CD4-positive, alpha-beta T cell treated with Interleukin-2 at 100 ng/mL for 4 hours (primary cell): ENCODE results near the gene AOC1.
"Not testable (repeated sequence)": the region's sequence is repeated elsewhere in the genome, so short reads cannot be mapped to it uniquely, and the experiment has no call there.

Experiments
- DNase-seq: peaks from one replicate; pipeline ENCODE4 v3.0.0-alpha.2; 2020; ENCODE audit warnings: low spot score

AOC1 gene, protein sequence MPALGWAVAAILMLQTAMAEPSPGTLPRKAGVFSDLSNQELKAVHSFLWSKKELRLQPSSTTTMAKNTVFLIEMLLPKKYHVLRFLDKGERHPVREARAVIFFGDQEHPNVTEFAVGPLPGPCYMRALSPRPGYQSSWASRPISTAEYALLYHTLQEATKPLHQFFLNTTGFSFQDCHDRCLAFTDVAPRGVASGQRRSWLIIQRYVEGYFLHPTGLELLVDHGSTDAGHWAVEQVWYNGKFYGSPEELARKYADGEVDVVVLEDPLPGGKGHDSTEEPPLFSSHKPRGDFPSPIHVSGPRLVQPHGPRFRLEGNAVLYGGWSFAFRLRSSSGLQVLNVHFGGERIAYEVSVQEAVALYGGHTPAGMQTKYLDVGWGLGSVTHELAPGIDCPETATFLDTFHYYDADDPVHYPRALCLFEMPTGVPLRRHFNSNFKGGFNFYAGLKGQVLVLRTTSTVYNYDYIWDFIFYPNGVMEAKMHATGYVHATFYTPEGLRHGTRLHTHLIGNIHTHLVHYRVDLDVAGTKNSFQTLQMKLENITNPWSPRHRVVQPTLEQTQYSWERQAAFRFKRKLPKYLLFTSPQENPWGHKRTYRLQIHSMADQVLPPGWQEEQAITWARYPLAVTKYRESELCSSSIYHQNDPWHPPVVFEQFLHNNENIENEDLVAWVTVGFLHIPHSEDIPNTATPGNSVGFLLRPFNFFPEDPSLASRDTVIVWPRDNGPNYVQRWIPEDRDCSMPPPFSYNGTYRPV

DNA sequence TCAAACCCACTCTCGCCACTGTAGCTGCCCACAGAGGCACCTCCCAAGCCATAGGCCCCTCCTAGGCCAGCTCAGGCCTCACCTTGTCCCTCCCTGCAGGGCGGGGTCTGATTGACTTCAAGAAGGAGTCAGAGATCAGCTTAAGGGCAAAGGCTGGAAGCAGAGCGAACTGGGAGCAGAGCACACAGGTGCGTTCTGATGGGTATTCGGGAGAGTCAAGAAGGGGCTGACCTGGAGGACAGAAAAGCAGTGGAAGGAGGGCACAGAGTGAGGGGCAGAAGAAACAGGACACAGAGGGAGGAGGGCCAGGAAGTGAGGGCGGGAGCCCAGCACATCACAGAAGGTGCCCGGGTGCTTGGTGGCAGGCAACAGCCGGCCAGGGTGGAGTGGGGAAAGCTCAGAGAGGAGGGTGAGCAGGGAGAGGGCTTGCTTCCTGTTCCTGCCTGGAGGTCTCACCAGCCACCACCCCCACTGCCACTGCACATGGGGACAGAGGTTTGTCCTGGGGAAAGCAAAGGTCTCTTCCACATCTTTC is at the start of gene AOC1:
Gene AOC1 (plus strand): TSS at position 147 of the 535 bp plus-strand sequence. CDS start 3,954 bp downstream, outside the sequence.
- no peak for DNase-seq

DNA sequence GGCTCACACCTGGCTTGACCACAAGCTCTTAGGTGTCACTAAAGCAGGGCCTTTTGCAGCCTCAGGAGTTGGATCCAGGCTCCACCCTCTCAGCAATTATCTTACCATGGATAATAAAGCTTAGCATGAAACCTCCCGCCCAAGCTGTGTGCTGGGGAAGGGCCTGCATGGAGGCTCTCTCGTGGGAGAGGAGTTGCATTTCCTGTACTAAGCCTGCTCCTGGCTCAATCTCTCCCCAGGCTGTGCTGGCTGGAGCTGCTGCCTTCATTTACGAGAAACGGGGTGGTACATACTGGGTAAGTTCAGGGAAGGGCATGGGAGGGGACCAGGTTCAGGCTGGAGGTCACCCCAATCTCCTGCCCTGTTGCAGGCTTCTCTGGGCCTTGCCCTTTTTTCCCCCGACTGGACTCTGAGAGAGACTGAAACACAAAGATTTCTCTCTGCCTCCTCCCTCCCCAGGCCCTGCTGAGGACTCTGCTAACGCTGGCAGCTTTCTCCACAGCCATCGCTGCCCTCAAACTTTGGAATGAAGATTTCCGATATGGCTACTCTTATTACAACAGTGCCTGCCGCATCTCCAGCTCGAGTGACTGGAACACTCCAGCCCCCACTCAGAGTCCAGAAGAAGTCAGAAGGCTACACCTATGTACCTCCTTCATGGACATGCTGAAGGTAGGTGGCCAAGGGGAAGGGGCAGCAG is 49.0 kb upstream of the AOC1 start:
- DNase-seq: no peak

DNA sequence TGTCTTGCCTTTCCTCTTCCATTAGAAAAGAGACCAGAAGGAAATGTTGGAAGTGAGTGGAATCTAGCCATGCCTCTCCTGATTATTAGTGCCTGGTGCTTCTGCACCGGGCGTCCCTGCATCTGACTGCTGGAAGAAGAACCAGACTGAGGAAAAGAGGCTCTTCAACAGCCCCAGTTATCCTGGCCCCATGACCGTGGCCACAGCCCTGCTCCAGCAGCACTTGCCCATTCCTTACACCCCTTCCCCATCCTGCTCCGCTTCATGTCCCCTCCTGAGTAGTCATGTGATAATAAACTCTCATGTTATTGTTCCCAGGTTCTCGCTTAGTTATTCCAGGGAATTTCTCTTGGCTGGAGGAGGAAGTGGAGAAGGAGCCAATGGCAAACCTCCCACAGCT is 47.5 kb upstream of the AOC1 start:
- no peak for DNase-seq

DNA sequence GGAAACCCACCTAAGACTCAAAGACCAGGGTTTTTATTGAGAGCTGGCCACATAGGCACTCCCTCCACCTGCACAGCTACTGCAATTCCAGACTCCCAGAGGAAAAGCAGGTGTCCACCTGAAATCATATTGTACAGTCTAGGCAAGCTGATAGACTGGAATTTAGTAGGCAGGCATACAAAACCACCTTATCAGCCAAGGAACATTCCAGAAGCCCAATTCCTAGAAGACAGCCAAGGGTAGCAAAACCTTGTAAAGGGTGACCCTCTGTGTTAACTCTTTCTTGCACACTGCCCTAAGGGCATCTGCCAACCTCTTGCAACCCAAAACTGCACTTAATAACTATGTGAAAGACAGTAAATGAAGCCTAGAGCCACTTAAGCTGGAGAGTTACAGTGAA is 46.5 kb upstream of the AOC1 start:
- no peak for DNase-seq

DNA sequence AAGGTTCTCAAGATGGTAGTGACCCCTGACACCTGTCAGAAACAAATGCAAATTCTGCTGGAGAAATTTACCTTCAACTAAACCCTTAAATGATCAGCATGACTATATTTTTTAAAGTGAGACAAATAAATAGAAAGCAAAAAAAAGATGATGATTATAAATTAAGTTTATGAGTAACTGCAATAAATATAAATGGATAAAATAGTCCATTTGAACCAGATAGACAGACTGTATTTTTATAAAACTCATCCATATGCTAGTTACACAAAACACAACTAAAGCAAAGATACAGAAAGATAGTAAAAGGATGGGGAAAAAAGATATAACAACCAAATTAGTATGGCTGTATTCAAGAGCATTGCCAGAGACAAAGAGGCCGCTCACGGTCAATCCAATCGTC is 45.9 kb upstream of the AOC1 start:
- no peak for DNase-seq

DNA sequence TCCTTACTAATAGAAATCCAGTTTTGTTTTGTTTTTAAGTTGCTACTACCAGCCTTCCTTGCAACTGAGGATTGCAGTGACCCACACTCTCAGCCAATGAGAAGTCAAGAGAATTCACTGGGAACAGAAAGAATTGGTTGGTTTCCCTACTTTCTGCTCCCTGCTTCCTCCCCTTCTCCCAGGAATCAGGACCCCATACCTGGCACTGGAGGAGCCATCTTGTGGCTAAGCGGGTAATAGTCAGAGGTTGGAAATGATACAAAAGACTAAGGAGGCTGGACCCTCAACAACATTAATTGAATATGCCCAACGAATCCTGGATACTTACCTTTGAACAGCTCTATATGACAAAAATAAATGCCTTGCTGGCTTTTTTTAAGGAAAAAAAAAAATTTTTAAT is 45.5 kb upstream of the AOC1 start:
- DNase-seq: no peak

DNA sequence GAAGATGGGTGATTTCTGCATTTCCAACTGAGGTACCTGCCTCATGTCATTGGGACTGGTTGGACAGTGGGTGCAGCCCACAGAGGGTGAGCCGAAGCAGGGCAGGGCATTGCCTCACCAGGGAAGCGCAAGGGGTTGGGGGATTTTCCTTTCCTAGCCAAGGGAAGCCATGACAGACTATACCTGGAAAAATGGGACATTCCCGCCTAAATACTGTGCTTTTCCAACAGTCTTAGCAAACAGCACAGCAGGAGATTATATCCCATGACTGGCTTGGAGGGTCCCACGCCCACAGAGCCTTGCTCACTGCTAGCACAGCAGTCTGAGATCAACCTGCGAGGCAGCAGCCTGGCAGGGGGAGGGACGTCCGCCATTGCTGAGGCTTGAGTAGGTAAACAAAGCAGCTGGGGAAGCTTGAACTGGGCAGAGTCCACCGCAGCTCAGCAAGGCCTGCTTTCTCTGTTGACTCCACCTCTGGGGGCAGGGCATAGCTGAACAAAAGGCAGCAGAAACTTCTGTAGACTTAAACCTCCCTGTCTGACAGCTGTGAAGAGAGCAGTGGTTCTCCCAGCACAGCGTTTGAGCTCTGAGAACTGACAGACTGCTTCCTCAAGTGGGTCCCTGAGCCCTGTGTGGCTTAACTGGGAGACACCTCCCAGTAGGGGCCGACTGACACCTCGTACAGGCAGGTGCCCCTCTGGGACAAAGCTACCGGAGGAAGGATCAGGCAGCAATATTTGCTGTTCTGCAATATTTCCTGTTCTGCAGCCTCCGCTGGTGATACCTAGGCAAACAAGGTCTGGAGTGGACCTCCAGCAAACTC is 44.5 kb upstream of the AOC1 start:
- not testable (repeated sequence) for DNase-seq

DNA sequence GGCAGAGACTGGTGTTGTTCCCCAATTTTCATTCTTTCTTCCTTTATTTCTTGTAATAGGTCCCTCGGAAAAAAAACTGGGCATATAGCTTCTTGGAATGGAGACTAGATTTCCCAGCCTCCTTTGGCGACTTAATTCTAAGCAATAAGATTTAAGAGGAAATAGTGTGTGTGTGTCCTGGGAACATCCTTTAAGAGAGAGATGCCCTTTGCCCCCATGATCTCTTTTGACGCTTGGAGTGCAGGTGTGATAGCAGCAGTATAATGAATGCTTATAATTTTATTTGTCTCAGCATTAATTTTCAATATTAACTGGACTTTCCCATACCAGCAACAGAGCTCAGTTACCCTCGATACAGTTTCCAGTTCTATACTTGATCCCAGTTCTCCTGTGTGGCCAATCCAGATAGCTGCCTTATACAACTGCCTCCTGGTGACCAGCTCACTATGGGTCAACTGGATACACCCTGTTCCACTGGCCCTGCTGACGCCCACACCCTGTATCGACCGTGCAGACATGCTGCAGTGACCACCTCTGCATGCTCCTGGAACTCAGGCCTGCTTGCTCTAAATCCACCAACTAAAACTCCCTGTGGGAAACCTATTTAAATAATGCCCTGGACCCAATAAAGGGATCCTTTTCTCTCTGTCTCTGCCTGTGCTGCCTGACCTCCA is 37.9 kb upstream of the AOC1 start:
- DNase-seq: no peak

DNA sequence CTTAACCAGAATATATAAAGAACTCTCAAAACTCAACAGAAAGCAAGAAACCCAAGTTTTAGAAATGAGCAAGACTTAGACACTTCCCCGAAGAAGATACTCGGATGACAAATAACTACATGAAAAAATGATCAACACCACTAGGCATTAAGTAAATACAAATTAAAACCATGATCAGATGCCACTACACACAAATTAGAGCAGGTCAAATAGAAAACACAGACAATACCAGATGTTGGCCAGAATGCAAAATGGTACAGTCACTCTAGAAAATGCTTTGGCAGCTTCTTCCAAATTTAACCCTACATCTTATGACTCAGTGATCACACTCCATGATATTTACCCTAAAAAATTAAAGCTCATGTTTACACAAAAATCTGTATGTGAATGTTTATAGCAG is 33.3 kb upstream of the AOC1 start:
- DNase-seq: no peak

DNA sequence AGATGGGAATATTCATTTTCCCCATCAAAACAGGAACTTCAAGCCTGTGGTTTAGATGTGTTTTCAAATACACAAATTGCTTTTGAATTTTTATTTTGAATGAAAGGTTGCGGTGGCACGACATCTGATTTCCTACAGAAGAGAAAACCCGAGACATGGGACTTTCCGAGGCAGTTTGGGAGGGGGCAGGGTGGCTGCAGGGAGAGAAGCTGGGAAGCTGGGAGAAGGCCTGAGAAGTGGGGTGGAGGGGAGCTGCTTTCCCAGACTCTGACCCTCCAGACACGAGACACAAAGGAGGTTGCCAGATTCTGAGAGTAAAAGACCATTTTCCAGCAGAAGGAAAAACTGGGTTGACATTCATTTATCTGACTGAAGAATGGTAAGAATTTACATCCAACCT is 32.2 kb upstream of the AOC1 start:
- no peak for DNase-seq

DNA sequence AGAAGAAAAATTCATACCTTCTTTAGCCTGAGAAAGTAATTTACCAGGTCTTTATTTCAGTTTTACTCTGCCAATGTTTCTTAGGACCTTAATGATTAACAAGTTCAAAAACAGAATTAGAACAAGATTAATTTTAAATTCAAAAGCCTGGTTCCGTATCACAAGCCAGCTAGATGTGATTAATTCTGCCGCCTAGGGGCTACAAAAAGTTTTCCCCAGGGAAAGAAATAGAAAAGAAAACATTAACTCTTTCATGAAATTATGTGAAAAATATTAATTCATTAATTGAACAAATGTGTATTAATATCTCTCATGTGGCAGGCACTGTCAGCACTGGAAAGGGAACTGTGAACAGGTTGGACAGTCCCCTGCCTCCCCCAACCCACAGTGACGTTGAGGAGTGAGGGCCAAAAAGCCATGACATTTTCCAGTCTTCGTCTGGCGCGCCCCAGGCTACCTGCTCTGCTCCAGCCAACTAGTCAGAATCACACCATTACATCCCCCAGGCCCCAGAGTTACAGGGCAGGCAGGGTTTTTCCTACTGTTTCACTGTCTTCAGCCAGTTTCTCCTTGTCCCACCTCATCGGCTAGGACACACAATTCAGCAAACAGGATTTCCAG is 31.6 kb upstream of the AOC1 start:
- no peak for DNase-seq

DNA sequence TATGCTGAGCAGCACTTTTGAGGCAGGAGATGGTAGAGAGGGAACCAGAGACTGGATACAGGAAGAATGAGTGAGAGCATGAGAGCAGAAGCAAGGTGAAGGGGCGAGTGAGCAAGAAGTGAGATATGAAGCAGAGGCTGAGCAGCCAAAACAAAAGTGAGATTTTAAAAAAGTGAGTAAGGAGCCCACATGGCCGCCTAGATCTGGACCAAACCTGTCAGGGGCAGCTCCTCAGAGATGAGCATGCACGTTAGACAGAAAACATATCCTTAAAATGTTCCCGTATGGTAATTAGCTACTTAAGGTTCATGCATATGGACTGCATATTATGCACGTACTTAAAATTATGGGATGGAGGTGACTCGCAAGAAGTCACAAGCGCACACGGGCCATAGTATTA is 29.3 kb upstream of the AOC1 start:
- no peak for DNase-seq

DNA sequence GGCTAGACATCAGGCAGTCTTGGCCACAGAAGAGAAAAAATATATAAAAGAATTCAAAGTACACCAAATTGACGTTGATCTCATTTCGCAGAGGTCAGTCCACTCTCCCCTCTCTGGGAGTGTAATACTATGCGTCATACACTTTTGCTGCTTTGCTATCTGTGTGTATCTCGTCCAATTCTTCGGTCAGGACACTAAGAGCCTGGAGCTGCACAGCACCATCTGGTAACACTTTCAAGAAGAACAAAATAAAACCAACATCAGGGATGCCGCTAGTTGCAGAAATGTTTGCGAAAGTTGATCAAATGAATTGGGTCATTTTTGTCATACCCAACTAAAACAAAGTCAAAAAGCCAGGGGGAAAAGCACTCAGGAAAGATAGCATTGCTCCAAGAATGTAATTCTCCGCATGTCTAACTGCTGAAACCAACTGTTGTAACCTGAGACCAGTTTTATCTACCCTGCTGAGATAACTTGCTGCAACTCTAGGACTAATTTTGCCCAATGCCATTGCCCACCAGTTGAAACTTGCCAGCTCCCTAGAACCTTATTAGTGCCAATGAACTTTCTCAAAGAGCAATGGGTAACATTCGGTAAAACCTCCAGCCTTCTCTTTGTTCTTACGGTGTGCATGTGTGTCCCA is 28.7 kb upstream of the AOC1 start:
- DNase-seq: no peak

DNA sequence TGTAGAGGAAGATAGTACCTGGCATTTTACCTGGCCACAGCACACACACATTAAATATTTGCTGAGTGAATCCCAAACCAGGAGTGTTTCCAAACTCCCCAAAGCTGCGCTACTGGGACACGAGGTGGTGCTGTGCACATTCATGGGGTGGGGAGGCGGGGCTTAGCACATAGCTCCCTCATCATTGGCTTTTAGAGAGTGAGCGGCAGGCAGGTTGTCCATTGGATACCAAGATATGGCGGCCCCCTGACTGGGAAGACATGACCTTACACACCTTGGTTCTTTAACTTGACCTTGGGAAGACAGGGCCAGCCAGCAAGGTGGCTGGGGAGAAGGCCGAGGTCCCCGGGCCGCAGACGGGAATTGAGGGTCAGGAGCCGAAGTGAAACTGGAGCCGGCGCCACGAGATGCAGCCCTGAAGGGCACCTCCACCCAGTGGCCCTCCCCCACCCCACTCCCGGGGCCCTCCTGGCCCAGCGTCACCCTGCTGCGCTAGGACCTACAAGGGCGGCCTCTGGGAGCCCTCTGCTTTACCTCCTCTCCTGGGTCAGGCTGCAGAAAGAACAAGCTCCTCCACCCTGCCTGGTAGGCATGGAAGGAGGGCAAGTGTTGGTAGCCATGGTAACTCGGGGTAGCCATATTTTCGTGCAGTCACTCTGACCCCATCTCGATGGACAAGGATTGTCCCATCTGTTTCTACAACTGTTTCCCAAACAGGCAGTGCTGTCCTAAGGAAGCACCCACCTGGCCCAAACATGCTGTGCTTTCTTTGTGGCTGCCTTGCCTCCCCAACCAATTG is 27.7 kb upstream of the AOC1 start:
- no peak for DNase-seq

DNA sequence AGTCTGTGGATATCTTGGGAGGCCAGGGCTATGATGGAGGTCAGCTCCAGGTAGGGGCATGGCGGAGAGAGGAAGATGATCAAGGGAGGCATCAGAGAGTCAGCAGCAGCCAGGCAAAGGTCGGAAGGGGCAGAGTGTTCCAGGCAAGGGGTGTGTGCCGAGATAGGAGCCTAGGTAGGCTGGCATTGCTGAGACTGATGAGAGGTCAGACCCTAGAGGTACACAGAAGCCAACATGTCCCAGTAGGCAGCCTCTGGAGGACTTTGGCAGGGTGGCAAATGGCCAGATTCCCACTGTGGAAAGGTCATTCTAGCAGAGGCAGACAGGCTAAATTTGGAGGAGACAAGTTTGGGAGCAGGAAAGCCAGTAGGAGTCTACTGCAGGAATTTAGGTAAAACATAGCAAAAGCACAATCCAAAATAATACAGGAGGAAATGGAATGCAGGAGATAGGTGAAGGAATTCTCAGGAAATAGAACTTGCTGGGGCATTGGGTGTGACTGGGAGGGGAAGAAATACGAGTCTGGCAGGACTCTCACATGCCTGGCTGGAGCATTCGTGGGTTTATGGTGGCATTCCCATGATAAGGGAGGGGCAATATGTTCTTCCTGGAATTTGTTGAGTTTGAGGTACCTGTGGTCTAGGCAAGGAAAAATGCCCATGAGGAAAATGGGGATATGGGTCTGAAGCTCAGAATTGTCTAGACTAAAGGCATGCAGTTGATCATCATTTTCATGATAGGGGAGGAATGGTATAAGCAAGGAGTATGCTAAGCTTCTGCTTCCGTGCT is 26.1 kb upstream of the AOC1 start:
- no peak for DNase-seq

DNA sequence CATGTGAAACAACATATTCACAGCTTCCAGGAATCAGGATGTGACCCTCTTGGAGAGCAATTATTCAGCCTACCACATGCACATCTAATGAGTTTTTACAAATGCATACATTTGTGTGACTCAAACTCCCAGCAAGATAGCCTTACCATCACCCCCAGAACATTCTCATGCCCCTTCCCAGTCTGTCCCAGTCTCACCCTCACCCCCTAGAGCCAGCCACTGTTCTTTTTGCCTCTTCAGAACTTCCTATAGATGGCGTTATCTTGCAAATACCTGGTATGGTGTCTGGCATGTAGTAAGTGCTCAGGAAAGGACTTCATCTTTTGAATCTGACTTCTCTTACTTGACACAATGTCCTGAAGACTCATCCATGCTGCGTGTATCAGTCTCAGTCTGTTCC is 23.9 kb upstream of the AOC1 start:
- no peak for DNase-seq

DNA sequence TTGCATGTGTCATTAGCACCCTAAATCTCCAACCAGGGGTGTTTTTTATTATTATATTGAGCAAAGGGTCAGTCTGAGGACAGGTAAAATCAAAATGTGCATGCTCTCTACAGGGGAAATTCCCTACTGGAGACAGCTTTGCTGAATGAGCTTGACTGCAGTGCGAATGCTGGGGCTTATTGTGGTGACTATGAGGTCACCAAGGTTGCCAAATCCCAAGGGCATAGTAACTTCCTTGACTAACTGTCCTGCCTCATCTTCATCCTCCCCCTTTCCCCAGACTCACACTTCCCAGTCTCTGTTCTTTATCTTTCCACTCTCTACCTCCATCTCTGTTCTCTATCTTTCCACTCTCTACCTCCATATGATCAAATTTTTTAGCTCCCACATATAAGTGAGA is 22.9 kb upstream of the AOC1 start:
- DNase-seq: no peak

DNA sequence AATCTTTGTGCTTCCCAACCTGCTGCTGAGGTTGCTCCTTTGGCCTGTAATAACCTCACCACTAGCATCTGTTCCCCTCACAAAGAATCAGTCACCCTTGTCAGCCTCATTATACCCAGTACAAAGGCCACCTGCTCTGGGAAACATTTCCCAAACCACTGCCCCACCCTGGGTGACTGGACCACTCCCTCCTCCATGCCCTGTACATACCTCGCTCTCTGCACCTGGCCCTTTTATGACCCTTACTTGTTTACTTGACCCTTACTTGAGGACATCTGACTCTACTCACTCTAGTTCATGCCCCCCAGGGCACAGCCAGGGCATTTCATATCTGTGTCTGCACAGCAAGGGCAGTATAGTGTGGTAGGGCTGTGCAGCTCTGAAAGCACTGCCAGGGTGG is 21.4 kb upstream of the AOC1 start:
- no peak for DNase-seq

DNA sequence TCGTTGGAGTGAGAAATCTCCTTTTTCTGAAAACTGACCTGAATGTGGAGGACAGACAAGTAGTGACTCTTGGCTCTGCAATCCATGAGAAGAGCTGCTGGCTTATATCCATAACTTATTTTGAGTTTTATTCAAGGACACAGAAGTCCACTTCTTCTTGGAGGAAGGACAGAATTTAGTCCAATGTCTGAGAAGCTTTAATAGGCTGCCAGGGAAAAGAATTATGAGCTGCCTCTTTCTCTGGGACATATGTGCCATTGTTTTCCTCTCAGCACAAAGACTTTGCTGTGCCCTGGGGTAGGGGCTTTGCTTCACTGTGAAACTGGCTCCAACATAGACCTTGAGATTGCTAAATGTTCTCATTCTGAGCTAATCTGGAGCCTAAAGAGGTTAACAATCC is 20.5 kb upstream of the AOC1 start:
- no peak for DNase-seq
